ENCODE data around the gene ESD.

Gene ESD

GRCh38 chr13:46743191-46743590, 53.8 kb downstream of the ESD start:
- DNase-seq = no peak

GRCh38 chr13:46739447-46740098, 57.4 kb downstream of the ESD start:
- DNase-seq = no peak

GRCh38 chr13:46738766-46739165, 58.2 kb downstream of the ESD start:
- no peak for DNase-seq

GRCh38 chr13:46738055-46738454, 58.9 kb downstream of the ESD start:
- DNase-seq = no peak

GRCh38 chr13:46736541-46737310, 60.2 kb downstream of the ESD start:
- no peak for DNase-seq

- DNase-seq = no peak
Observed at GRCh38 chr13:46735425-46735824, 61.5 kb downstream of the ESD start.

- DNase-seq = no peak
Observed at GRCh38 chr13:46731535-46731934, 65.4 kb downstream of the ESD start.

- no peak for DNase-seq
Observed at GRCh38 chr13:46728777-46729176, 68.2 kb downstream of the ESD start.

- no peak for DNase-seq
Observed at GRCh38 chr13:46726347-46726746, 70.6 kb downstream of the ESD start.
